WTC11 (cell line): ENCODE results near the gene TRIM41. TPM values are rescaled to one million over a fixed set of nuclear protein-coding genes. Genes with fewer than 3 reads are reported as not detected.
A peak's percentile ranks its signal among the peaks of the same experiment; 100 is the strongest.
"Not testable (repeated sequence)": the region's sequence is repeated elsewhere in the genome, so short reads cannot be mapped to it uniquely, and the experiment has no call there.

Experiments used
- ATAC-seq: fragments of 200-7000 bp; cut with Tn5 transposase; 2 replicates; pipeline ENCODE4 v1.10.0; 2021; ENCODE audit warnings: mild to moderate bottlenecking, moderate library complexity
- CTCF ChIA-PET: fragments of 300-600 bp; sonication (Branson Sonifier 250); formaldehyde crosslinking; loops from one replicate; lab custom pipeline; 2021; ENCODE audit warnings: antibody characterized with exemption; lab: Charles Lee
- POLR2A ChIA-PET: fragments of 350-600 bp; sonication (Branson Sonifier 250); formaldehyde crosslinking; loops from one replicate; lab custom pipeline; 2021; ENCODE audit warnings: antibody characterized with exemption; lab: Charles Lee
- DNase-seq: peaks from one replicate; pipeline ENCODE4 v3.0.0; 2021; ENCODE audit warnings: low spot score
- H3K27ac Mint-ChIP-seq: 2 replicates; pipeline ENCODE4 v1.8.0; 2021; ENCODE audit warnings: mixed read lengths
- H3K27me3 Mint-ChIP-seq: 2 replicates; pipeline ENCODE4 v1.8.0; 2021; ENCODE audit warnings: low read depth, mild to moderate bottlenecking, moderate library complexity, mixed read lengths
- H3K36me3 Mint-ChIP-seq: 2 replicates; pipeline ENCODE4 v1.8.0; 2021; ENCODE audit warnings: mixed read lengths
- H3K4me1 Mint-ChIP-seq: 2 replicates; pipeline ENCODE4 v1.8.0; 2022; ENCODE audit warnings: mixed read lengths
- H3K4me3 Mint-ChIP-seq: 2 replicates; pipeline ENCODE4 v1.8.0; 2021; ENCODE audit warnings: mild to moderate bottlenecking, moderate library complexity, mixed read lengths
- H3K9me3 Mint-ChIP-seq: 2 replicates; pipeline ENCODE4 v1.8.0; 2021; ENCODE audit warnings: mixed read lengths
- ELF4 ChIP-seq: sonication (generic); formaldehyde crosslinking; IDR thresholded peaks from 2 replicates; pipeline ENCODE4 v1.8.1; 2022; ENCODE audit warnings: low read depth, mild to moderate bottlenecking, moderate library complexity, missing genetic modification reagents
- GRHL2 ChIP-seq: fragments of 250-450 bp; sonication (Bioruptor Pico); IDR thresholded peaks from 2 replicates; pipeline ENCODE4 v1.8.0; 2022; ENCODE audit warnings: mild to moderate bottlenecking, moderate library complexity; ENCODE audit not compliant: insufficient replicate concordance, severe bottlenecking
- microRNA-seq: library from miRNA; unstranded; fragments of <30 nt; microRNA quantifications from one replicate; pipeline ENCODE4 v1.2.0, GENCODE V29; 2022; ENCODE audit warnings: borderline number of aligned reads
- total RNA-seq: library from RNA; stranded (reverse); gene quantifications from 3 replicates; pipeline ENCODE4 v1.2.3, GENCODE V29; 2021
- TF ChIP-seq, protein P1 (sequence below): sonication (generic); formaldehyde crosslinking; IDR thresholded peaks from 2 replicates; pipeline ENCODE4 v1.8.0; 2022; ENCODE audit warnings: missing genetic modification reagents
- TF ChIP-seq, protein P2 (sequence below): fragments of 250-450 bp; sonication (Bioruptor Pico); IDR thresholded peaks from 2 replicates; pipeline ENCODE4 v1.9.0; 2021; ENCODE audit warnings: mild to moderate bottlenecking
- TF ChIP-seq, protein P3 (sequence below): fragments of 250-450 bp; sonication (Bioruptor Pico); IDR thresholded peaks from 2 replicates; pipeline ENCODE4 v2.1.2; 2022; ENCODE audit warnings: mild to moderate bottlenecking, moderate library complexity
- TF ChIP-seq, protein P4 (sequence below): sonication (generic); formaldehyde crosslinking; IDR thresholded peaks from 2 replicates; pipeline ENCODE4 v1.8.1; 2022; ENCODE audit warnings: low read depth, missing genetic modification reagents, borderline replicate concordance

TRIM41 gene
- total RNA-seq, 1 experiment from 2014 or later: 33.5 TPM

DNA sequence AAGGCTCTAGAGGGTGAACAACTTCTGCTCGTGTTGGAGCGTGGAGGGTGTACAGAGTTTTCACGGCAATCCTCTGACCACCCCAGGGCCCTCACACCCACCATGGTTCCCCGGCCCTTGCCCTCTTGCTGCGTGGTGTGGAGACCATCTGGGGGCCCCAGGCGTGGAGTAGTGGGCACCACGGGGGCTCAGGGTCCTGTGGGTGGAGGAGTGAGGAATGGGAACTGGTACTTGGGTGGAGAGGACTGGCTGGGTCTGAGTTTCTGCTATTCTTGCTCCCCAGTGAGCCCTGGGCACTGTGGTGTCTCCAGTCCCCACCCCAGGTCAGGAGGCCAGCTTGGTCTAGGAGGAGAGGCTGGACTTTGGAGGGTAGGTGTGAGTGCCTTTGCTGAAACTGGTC is 59.8 kb downstream of the TRIM41 start:
- ChIA-PET POLR2A (no interaction called here), CTCF (no interaction called here)
- Mint-ChIP-seq H3K4me1 (peaks cover 10% of the 10 kb centered on the region), H3K4me3 (no peak overlapping the region), H3K27me3 (peaks cover under 1% of the 10 kb centered on the region; the same call in 1 of the 2 replicates), H3K9me3 (no peaks in the 10 kb centered on the region), H3K36me3 (peaks cover 29% of the 10 kb centered on the region), H3K27ac (no peak overlapping the region)
- TF ChIP-seq ELF4: no peak
- TF ChIP-seq, protein P1, sequence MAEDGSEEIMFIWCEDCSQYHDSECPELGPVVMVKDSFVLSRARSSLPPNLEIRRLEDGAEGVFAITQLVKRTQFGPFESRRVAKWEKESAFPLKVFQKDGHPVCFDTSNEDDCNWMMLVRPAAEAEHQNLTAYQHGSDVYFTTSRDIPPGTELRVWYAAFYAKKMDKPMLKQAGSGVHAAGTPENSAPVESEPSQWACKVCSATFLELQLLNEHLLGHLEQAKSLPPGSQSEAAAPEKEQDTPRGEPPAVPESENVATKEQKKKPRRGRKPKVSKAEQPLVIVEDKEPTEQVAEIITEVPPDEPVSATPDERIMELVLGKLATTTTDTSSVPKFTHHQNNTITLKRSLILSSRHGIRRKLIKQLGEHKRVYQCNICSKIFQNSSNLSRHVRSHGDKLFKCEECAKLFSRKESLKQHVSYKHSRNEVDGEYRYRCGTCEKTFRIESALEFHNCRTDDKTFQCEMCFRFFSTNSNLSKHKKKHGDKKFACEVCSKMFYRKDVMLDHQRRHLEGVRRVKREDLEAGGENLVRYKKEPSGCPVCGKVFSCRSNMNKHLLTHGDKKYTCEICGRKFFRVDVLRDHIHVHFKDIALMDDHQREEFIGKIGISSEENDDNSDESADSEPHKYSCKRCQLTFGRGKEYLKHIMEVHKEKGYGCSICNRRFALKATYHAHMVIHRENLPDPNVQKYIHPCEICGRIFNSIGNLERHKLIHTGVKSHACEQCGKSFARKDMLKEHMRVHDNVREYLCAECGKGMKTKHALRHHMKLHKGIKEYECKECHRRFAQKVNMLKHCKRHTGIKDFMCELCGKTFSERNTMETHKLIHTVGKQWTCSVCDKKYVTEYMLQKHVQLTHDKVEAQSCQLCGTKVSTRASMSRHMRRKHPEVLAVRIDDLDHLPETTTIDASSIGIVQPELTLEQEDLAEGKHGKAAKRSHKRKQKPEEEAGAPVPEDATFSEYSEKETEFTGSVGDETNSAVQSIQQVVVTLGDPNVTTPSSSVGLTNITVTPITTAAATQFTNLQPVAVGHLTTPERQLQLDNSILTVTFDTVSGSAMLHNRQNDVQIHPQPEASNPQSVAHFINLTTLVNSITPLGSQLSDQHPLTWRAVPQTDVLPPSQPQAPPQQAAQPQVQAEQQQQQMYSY (CRISPR knock-in tag): no peak
- ATAC-seq: no peak
- DNase-seq: no peak

DNA sequence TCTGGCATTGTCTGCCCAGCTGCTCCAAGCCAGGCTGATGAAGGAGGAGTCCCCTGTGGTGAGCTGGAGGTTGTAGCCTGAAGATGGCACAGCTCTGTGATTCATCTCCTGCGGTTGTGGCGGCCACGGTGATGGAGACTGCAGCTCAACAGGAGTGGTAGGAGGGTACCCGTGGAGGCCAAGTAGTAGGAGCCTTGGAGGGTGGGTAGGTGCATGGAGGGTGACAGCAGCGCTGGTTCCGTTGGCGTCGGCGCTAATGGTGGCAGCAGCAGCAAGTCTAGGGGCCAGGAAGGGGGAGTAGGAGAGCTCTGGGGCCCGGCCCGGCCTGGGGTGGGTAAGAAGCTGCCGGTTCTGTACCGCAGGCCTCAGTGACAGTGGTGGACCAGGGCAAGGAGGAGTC is 60.3 kb downstream of the TRIM41 start:
- Mint-ChIP-seq H3K9me3 (no peaks in the 10 kb centered on the region), H3K27ac (peak overlapping the region; percentile 53; the same call in 1 of the 2 replicates), H3K4me3 (no peak overlapping the region), H3K4me1 (peaks cover 9% of the 10 kb centered on the region), H3K27me3 (no peaks in the 10 kb centered on the region; the same call in 1 of the 2 replicates), H3K36me3 (peaks cover 33% of the 10 kb centered on the region)
- ChIA-PET CTCF (no interaction called here), POLR2A (no interaction called here)
- DNase-seq: no peak
- TF ChIP-seq, protein P2, sequence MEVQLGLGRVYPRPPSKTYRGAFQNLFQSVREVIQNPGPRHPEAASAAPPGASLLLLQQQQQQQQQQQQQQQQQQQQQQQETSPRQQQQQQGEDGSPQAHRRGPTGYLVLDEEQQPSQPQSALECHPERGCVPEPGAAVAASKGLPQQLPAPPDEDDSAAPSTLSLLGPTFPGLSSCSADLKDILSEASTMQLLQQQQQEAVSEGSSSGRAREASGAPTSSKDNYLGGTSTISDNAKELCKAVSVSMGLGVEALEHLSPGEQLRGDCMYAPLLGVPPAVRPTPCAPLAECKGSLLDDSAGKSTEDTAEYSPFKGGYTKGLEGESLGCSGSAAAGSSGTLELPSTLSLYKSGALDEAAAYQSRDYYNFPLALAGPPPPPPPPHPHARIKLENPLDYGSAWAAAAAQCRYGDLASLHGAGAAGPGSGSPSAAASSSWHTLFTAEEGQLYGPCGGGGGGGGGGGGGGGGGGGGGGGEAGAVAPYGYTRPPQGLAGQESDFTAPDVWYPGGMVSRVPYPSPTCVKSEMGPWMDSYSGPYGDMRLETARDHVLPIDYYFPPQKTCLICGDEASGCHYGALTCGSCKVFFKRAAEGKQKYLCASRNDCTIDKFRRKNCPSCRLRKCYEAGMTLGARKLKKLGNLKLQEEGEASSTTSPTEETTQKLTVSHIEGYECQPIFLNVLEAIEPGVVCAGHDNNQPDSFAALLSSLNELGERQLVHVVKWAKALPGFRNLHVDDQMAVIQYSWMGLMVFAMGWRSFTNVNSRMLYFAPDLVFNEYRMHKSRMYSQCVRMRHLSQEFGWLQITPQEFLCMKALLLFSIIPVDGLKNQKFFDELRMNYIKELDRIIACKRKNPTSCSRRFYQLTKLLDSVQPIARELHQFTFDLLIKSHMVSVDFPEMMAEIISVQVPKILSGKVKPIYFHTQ (CRISPR knock-in tag): no peak
- TF ChIP-seq GRHL2 (CRISPR knock-in tag): no peak
- TF ChIP-seq, protein P3, sequence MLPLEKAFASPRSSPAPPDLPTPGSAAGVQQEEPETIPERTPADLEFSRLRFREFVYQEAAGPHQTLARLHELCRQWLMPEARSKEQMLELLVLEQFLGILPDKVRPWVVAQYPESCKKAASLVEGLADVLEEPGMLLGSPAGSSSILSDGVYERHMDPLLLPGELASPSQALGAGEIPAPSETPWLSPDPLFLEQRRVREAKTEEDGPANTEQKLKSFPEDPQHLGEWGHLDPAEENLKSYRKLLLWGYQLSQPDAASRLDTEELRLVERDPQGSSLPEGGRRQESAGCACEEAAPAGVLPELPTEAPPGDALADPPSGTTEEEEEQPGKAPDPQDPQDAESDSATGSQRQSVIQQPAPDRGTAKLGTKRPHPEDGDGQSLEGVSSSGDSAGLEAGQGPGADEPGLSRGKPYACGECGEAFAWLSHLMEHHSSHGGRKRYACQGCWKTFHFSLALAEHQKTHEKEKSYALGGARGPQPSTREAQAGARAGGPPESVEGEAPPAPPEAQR: no peak
- TF ChIP-seq, protein P4, sequence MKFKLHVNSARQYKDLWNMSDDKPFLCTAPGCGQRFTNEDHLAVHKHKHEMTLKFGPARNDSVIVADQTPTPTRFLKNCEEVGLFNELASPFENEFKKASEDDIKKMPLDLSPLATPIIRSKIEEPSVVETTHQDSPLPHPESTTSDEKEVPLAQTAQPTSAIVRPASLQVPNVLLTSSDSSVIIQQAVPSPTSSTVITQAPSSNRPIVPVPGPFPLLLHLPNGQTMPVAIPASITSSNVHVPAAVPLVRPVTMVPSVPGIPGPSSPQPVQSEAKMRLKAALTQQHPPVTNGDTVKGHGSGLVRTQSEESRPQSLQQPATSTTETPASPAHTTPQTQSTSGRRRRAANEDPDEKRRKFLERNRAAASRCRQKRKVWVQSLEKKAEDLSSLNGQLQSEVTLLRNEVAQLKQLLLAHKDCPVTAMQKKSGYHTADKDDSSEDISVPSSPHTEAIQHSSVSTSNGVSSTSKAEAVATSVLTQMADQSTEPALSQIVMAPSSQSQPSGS (CRISPR knock-in tag): no peak
- ATAC-seq: no peak

DNA sequence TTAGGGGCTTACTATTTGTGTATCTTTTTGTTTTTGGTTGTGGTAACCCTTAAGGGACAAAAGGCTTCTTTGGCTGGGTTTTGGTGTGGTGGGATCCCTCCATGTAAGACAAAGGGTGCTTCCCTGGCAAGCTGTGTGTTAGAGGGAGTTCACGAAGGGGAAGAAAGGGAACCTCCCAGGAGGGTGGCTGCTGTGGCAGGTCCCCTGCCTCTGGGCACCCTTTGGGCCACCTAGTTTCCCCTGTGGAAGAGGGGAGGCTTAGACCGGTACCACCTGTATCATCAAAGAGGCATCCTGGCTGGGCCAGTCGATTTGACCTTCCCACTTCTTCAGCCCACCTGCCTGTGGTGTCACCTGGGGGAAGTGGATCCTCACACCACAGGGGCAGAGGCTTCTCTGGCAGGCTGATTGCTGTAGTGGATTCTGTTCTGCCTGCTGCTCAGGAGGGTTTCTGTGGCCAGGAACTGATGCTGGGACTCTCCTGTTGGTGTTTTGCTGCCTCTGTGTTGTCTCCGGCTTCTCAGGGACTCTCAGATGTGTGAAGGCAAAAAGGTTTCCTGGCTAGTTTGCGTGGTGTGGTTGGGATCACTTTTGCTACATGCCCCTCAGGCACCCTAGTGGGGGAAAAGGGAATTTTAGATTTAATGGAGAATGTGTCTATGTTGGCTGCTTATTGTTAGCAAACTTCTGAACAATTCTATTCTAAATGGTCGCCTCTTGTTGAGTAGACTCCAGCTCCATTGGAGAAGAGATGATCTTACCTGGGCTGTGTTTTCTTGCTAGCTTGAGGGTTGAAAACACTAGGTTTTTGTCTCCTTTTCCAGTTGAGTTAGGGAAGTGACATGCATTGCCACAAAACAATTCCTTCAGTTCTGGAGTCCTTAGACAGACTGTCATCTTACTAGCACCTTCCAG is 61.0 kb downstream of the TRIM41 start:
- ATAC-seq, CTCF ChIA-PET, H3K9me3 Mint-ChIP-seq, H3K4me3 Mint-ChIP-seq, H3K27me3 Mint-ChIP-seq, H3K4me1 Mint-ChIP-seq, DNase-seq, POLR2A ChIA-PET: not testable (repeated sequence)
- Mint-ChIP-seq H3K36me3 (peaks cover 33% of the 10 kb centered on the region), H3K27ac (peak overlapping the region; percentile 53; the same call in 1 of the 2 replicates)

Small RNA genes within 50 kb of the gene (microRNA-seq; reads per million reads assigned to microRNA genes)
- gene MIR4638: not detected

Other genes starting within 250 kb of the TRIM41 start
- not detected in 3 replicates for gene BTNL3, start 234.4 kb upstream of the TRIM41 start, total RNA-seq
- gene BTNL9, start 183.0 kb upstream of the TRIM41 start, total RNA-seq: 1.6 to 3.4 TPM (median 1.8 TPM) in 3 replicates
- gene OR2V1, start 92.1 kb upstream of the TRIM41 start, total RNA-seq: not detected in 3 replicates
- gene OR2V2, start 75.7 kb upstream of the TRIM41 start, total RNA-seq: not detected in 3 replicates
- 0.64 to 1.4 TPM (median 0.98 TPM) in 3 replicates for gene TRIM7, start 18.1 kb upstream of the TRIM41 start, total RNA-seq
- gene RACK1, start 20.6 kb downstream of the TRIM41 start, total RNA-seq: 2,360 to 2,535 TPM (median 2,479 TPM) in 3 replicates
- 7.8 to 10.1 TPM (median 8.7 TPM) in 3 replicates for gene TRIM52, start 37.9 kb downstream of the TRIM41 start, total RNA-seq
- gene OR4F3, start 144.0 kb downstream of the TRIM41 start, total RNA-seq: not detected in 3 replicates